Measurements from ENCODE around the gene ECM2. TPM values are rescaled to one million over a fixed set of nuclear protein-coding genes. Genes with fewer than 3 reads are reported as not detected.

Gene ECM2
- total RNA-seq, 2 donors from 2014 or later = 1.8 to 3.2 TPM

DNA sequence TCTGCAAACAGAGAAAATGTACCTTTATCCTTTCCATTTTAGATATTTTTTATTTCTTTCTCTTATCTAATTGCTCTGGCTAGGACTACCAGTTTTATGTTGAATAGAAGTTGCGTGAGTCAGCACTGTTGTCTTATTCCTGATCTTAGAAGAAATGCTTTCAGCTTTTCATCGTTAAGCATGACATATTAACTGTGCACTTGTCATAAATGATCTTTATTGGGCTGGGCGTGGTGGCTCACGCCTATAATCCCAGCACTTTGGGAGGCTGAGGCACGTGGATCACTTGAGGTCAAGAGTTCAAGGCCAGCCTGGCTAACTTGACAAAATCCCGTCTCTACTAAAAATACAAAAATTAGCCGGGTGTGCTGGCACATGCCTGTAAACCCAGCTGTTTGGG is 8.2 kb upstream of the ECM2 start:
- TF ChIP-seq, protein P1, sequence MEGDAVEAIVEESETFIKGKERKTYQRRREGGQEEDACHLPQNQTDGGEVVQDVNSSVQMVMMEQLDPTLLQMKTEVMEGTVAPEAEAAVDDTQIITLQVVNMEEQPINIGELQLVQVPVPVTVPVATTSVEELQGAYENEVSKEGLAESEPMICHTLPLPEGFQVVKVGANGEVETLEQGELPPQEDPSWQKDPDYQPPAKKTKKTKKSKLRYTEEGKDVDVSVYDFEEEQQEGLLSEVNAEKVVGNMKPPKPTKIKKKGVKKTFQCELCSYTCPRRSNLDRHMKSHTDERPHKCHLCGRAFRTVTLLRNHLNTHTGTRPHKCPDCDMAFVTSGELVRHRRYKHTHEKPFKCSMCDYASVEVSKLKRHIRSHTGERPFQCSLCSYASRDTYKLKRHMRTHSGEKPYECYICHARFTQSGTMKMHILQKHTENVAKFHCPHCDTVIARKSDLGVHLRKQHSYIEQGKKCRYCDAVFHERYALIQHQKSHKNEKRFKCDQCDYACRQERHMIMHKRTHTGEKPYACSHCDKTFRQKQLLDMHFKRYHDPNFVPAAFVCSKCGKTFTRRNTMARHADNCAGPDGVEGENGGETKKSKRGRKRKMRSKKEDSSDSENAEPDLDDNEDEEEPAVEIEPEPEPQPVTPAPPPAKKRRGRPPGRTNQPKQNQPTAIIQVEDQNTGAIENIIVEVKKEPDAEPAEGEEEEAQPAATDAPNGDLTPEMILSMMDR (conservative IDR thresholded peaks at IDR 0.05) = no peak
- H3K4me3 ChIP-seq (ENCODE audit: low read length) = no peak overlapping the region
- no peaks in the 10 kb centered on the region for H3K9me3 ChIP-seq (ENCODE audit: control insufficient read depth, low read length)
- H3K27me3 Mint-ChIP-seq (ENCODE audit: insufficient read depth) = no peaks in the 10 kb centered on the region
- no peak for DNase-seq
- peaks cover 3% of the 10 kb centered on the region for H3K36me3 Mint-ChIP-seq (ENCODE audit: low read depth)
- no peak overlapping the region for H3K27ac Mint-ChIP-seq
- H3K36me3 ChIP-seq (ENCODE audit: control insufficient read depth, insufficient read depth, low read length) = no peaks in the 10 kb centered on the region
- H3K27me3 ChIP-seq (ENCODE audit: control insufficient read depth, insufficient read depth, low read length, poor library complexity, severe bottlenecking) = no peaks in the 10 kb centered on the region
- peaks cover 5% of the 10 kb centered on the region for H3K9me3 Mint-ChIP-seq
- no peaks in the 10 kb centered on the region for H3K4me1 ChIP-seq (ENCODE audit: control insufficient read depth, insufficient read depth, low read length)
- no peak overlapping the region for H3K4me3 Mint-ChIP-seq
- no peak overlapping the region for H3K27ac ChIP-seq (ENCODE audit: low read depth, low read length)
- 93 to 96% methylated on average over 6 to 7 of the region's 7 CpGs for WGBS, 2 experiments (ENCODE audit: insufficient coverage in 1 of 2, insufficient read length in 1 of 2)
- no peaks in the 10 kb centered on the region for H3K4me1 Mint-ChIP-seq
- no peak overlapping the region for H3K9ac ChIP-seq (ENCODE audit: extremely low read depth, low read length, poor library complexity, severe bottlenecking)

GRCh38 chr9:92538541-92538940 is 2.8 kb upstream of the ECM2 start:
- Histone ChIP-seq H3K4me3 (ENCODE audit: low read length) (no peak overlapping the region), H3K27ac (ENCODE audit: low read depth, low read length) (no peak overlapping the region), H3K4me1 (ENCODE audit: control insufficient read depth, insufficient read depth, low read length) (no peaks in the 10 kb centered on the region), H3K9ac (ENCODE audit: extremely low read depth, low read length, poor library complexity, severe bottlenecking) (no peak overlapping the region), H3K9me3 (ENCODE audit: control insufficient read depth, low read length) (no peaks in the 10 kb centered on the region), H3K27me3 (ENCODE audit: control insufficient read depth, insufficient read depth, low read length, poor library complexity, severe bottlenecking) (no peaks in the 10 kb centered on the region), H3K36me3 (ENCODE audit: control insufficient read depth, insufficient read depth, low read length) (no peaks in the 10 kb centered on the region)
- TF ChIP-seq, protein P1 (conservative IDR thresholded peaks at IDR 0.05) = no peak
- Mint-ChIP-seq H3K27ac (no peak overlapping the region), H3K4me3 (no peak overlapping the region), H3K27me3 (ENCODE audit: insufficient read depth) (no peaks in the 10 kb centered on the region), H3K36me3 (ENCODE audit: low read depth) (no peaks in the 10 kb centered on the region), H3K4me1 (peaks cover 26% of the 10 kb centered on the region), H3K9me3 (no peaks in the 10 kb centered on the region)
- 94 to 96% methylated on average over 2 of the region's 2 CpGs for WGBS, 2 experiments (ENCODE audit: insufficient coverage in 1 of 2, insufficient read length in 1 of 2)
- no peak for DNase-seq

GRCh38 chr9:92534674-92535073 is 1.1 kb downstream of the ECM2 start:
- 33 to 76% methylated on average over 1 of the region's 1 CpG for WGBS, 2 experiments (ENCODE audit: insufficient coverage in 1 of 2, insufficient read length in 1 of 2)
- Histone ChIP-seq H3K4me1 (ENCODE audit: control insufficient read depth, insufficient read depth, low read length) (no peaks in the 10 kb centered on the region), H3K9me3 (ENCODE audit: control insufficient read depth, low read length) (no peaks in the 10 kb centered on the region), H3K27ac (ENCODE audit: low read depth, low read length) (no peak overlapping the region), H3K27me3 (ENCODE audit: control insufficient read depth, insufficient read depth, low read length, poor library complexity, severe bottlenecking) (no peaks in the 10 kb centered on the region), H3K4me3 (ENCODE audit: low read length) (no peak overlapping the region), H3K9ac (ENCODE audit: extremely low read depth, low read length, poor library complexity, severe bottlenecking) (no peak overlapping the region), H3K36me3 (ENCODE audit: control insufficient read depth, insufficient read depth, low read length) (no peaks in the 10 kb centered on the region)
- Mint-ChIP-seq H3K4me3 (peak overlapping the region; percentile 8), H3K4me1 (peaks cover 29% of the 10 kb centered on the region), H3K27me3 (ENCODE audit: insufficient read depth) (no peaks in the 10 kb centered on the region), H3K36me3 (ENCODE audit: low read depth) (no peaks in the 10 kb centered on the region), H3K9me3 (no peaks in the 10 kb centered on the region), H3K27ac (no peak overlapping the region)
- TF ChIP-seq, protein P1 (conservative IDR thresholded peaks at IDR 0.05) = no peak
- no peak for DNase-seq
